ENCODE measurements around the gene UBXN10.
A peak's percentile ranks its signal among the peaks of the same experiment; 100 is the strongest.
"Not testable (repeated sequence)": the region's sequence is repeated elsewhere in the genome, so short reads cannot be mapped to it uniquely, and the experiment has no call there.

Gene UBXN10

GRCh38 chr1:20210736-20211460, 25.0 kb downstream of the UBXN10 start:
- DNase-seq: no peak

DNA sequence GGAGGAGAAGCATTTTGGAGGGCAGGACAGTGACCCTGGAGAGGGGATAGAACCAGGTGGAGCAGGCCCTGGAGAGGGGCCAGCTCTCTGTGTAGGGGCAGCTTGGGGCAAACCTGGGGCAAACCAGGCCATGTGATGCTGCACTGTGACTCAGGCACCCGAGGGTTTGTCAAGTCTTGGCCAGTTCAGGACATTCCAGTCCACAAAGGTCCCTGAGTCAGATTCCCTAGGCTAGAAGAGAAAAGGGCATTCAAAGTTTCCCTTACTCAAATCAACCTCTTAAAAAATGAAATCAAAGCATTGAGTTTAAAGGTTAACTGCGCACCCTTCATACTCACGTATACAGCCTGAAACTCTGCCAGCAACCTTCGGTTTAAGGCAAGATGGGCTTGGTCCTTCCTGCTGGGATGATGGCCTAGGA, 25.6 kb downstream of the UBXN10 start:
- no peak for DNase-seq

- DNase-seq: no peak
Observed at GRCh38 chr1:20212085-20212684, 26.3 kb downstream of the UBXN10 start.

GRCh38 chr1:20212685-20213331, 26.9 kb downstream of the UBXN10 start:
- DNase-seq: peak; percentile 72

- DNase-seq: no peak
Observed at GRCh38 chr1:20215716-20216115, 29.8 kb downstream of the UBXN10 start.

DNA sequence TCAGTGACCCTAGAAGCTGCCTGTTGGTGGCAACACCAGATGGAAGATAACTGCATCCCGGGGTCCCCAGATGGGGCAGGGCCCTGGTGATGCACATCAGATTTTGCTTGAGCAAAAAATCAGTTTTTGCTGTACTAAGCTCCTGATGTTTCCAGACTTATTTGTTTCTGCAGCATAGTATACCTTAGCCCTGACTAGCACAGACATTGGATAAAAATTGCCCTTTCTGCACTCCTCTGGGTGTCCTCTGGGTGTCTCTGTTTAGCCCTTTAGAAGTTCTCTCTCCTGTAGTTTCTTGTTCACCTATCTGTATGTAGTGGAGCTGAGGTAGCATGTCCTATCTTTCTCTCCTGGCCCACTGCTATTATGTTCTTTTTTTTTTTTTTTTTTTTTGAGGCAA, 30.7 kb downstream of the UBXN10 start:
- DNase-seq: peak; percentile 28

DNA sequence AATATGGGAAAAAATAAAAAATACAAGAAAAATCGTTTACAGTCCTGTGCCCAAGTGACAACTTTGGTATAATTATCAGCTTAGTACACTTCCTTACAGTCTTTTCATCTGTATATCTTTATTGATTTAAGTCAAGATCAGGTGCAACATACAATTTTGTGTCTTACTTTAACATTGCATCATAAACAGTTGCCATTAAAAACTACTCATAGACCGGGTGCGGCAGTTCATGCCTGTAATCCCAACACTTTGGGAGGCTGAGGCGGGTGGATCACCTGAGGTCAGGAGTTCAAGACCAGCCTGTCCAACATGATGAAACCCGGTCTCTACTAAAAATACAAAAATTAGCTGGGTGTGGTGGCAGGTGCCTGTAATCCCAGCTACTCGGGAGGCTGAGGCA, 33.2 kb downstream of the UBXN10 start:
- not testable (repeated sequence) for DNase-seq

- no peak for DNase-seq
Observed at GRCh38 chr1:20220036-20220435, 34.1 kb downstream of the UBXN10 start.

- no peak for DNase-seq
Observed at GRCh38 chr1:20223106-20223505, 37.2 kb downstream of the UBXN10 start.

DNA sequence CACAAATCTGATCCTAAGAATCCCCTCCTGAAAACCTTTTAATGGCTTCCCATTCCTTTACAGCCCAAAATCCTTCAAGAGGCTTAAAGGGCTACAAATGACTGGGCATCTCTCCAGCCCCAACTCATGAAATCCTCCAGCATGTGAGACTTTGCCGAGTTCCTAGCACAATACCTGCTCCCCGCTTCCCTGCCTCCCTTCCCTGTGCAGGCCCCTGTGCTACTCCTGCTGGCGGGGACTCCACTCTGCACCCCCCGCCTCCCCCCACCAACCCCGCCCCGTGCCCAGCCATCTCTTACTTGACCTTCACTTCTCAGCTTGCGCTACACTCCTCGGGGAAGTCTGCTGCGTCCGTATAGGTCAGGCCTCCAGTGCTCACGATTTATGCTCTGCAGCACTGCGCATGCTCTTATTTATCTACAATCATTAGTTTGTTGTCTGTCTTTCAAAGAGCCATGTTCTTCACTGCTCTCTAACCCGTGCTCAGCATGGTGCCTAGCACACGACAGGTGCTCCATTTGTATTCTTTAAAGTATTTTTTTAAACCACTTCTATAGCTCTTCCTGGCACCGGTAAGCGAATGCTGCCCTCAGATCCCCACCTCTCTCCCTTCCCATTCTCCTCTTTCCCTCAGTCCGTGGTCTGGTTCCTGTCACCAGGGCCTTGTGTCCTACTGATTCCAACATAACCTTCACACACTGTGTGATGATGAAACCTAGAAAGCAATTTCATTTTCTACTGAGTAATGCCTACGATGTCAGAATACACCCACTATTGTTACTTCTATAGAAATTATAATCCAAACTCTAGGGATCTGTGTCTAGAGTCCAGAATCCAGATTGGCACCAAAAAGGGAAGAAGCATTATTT, 37.9 kb downstream of the UBXN10 start:
- no peak for DNase-seq

DNA sequence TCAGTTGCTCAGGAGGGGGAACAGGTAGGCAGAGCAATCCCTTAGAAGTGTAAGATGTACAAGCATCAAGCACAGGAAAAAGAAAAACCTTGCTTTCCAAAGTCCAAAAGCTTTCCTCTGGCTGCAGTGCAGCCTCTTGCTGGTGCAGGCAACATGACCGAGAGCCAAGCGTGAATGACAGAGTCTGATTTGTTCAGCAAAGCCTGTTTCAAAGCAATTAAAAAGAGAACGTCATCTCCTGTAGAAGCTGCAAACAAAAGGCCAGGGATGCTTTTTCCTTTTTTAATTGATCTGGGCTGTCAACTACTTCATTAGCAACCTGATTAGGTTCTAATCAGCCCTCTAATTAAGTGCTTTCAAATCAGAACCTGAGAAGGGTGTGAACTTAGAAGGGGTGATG, 38.6 kb downstream of the UBXN10 start:
- DNase-seq: no peak

- DNase-seq: no peak
Observed at GRCh38 chr1:20227704-20228103, 41.8 kb downstream of the UBXN10 start.

GRCh38 chr1:20228314-20228825, 42.5 kb downstream of the UBXN10 start:
- DNase-seq: no peak

DNA sequence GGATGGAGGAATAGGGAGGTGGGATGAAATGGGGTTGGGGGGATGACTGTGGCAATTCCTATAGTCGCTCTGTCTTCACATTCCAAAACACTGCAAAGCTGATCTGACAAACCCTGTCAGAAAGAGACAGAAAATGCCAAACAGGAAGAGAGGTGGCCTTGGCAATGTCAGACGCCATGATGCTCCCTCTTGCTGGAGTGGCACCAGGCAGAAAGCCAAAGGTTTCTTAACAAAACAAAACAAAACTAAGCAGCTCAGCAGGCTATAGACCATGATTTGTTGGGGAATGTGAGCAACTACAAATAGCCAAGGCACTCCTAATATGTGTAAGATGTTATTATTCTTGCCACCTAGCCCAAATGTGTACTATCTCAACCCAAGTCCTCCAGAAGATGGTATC, 43.3 kb downstream of the UBXN10 start:
- DNase-seq: no peak

- not testable (repeated sequence) for DNase-seq
Observed at GRCh38 chr1:20232564-20232963, 46.7 kb downstream of the UBXN10 start.

DNA sequence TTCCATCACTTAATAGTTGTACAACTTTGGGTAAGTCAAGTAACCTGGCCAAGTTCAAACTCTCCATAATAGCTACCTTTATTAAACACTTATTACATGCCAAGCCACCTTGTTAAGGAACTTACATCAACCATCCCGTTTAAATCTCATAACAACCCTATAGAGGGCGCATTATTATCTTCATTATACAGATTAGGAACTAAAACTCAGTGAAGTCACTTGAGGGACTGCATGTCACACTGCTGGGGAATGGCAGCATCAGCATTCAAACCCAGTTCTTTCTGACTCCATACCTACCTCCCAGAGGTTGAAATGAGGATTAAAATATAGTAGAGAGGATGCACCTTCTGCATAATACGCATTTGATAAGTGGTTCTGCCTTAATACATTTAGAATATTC, 47.5 kb downstream of the UBXN10 start:
- peak; percentile 18 for DNase-seq

- DNase-seq: no peak
Observed at GRCh38 chr1:20233866-20234265, 48.0 kb downstream of the UBXN10 start.

DNA sequence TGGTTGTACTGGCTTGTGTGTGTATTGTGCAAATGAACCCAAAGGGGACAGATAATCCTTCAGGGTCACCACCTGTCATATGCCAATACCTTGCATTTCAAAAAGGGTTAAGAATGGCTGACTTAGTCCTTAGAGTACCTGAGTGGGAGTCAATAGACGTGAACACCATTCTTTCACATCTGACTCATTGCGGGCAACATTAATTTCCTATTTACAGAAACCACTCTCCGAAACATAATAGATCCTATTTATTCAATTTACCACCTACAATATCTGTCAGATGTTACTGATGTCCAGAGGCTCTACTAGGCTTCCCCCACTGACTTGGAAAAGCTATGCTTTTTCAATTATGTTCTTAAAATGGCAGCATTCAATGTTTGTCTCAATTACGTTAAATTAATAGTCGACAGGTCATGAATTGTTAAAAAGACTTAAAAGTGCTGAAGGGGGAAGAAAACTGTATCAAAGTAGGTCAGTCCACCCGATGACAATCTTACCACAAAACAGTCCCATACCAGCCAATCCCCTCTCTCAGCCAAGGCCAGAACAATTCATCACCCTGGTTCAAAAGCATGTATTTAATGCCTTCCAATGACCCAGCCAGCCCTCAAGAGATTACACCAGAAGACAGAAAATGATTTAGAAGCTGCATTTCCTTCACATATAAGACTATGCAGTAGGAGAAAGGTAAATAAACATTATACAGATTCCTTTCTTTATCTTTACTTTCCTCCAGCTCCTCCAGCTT, 49.1 kb downstream of the UBXN10 start:
- DNase-seq: no peak

DNA sequence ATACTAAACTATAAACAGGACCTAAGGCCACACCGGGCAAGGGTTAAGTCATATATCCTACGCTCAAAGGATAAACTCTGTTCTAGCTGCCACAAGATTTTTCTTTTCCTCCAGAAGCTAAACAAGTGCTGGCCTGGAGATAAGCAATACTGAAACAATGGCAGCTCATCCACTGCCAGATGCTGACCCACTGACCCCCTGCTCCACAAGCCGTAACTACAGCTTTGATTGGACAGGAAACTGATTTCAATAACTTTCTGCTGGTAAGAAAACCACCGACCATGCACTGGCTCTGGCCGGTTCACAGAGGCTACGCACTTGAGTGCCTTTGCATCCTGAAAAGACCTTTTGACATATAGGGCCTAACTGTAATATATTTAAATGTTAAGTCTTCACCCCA, 51.8 kb downstream of the UBXN10 start:
- no peak for DNase-seq

DNA sequence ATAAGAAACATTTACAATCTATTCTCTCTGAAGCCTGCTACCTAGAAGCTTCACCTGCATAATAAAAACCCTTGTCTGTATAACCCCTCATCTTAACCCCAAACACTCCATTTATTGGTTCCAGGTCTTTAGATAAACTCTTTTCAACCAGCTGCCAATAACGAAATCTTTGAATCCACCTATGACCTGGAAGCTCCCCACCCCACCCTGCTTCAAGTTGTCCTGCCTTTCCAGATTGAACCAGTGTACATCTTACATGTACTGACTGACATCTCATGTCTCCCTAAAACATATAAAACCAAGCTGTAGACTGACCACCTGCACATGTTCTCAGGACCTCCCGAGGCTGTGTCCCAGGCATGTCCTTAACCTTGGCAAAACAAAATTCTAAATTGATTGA, 54.1 kb downstream of the UBXN10 start:
- DNase-seq: no peak

DNA sequence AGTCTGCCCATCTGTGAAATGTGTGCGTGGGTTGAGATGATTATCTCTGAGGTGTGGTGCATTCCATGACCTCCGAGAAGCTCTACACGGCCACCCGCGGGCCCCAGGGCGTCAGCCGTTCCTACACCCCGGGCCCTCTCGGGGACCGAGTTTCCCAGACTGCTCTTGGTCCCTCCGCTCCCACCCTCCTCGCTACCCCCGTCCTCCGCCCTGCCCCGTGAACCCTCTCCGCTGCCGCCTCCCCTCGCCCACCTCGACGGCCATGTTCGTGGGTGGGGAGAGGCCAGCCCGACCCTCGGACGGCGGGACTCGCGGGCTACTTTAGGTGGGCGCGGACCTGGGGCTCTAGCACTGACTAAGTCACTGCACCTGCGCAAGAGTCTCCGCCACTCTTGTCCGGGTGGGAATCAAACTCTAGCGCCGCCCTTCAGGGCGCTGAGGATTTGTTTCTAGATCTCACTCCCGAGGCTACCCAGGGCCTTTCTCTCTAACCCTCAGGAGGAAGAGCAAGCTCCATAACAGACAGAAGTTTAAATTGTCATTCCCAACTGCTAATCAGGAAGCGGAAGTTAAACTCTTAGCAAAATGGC, 57.1 kb downstream of the UBXN10 start:
- no peak for DNase-seq
